ENCODE measurements around the gene ZRANB3.

- TF ChIP-seq CTCF (IDR thresholded peaks at IDR 0.05; ENCODE audit: low read length): no peak
- no peak for TF ChIP-seq EZH2 (IDR thresholded peaks at IDR 0.05; ENCODE audit: borderline replicate concordance, low read length)
These were observed 417.7 kb downstream of the ZRANB3 start for GRCh38 chr2:135113322-135113721.

Measured in OCI-LY1 (cell line).